CD4-positive, alpha-beta T cell treated with Interleukin-15 for 1 hour (primary cell): ENCODE results near the gene AS3MT.
"Not testable (repeated sequence)": the region's sequence is repeated elsewhere in the genome, so short reads cannot be mapped to it uniquely, and the experiment has no call there.

ENCODE experiments used
- DNase-seq: peaks from one replicate; pipeline ENCODE4 v3.0.0-alpha.2; 2020

The AS3MT gene, protein sequence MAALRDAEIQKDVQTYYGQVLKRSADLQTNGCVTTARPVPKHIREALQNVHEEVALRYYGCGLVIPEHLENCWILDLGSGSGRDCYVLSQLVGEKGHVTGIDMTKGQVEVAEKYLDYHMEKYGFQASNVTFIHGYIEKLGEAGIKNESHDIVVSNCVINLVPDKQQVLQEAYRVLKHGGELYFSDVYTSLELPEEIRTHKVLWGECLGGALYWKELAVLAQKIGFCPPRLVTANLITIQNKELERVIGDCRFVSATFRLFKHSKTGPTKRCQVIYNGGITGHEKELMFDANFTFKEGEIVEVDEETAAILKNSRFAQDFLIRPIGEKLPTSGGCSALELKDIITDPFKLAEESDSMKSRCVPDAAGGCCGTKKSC

DNA sequence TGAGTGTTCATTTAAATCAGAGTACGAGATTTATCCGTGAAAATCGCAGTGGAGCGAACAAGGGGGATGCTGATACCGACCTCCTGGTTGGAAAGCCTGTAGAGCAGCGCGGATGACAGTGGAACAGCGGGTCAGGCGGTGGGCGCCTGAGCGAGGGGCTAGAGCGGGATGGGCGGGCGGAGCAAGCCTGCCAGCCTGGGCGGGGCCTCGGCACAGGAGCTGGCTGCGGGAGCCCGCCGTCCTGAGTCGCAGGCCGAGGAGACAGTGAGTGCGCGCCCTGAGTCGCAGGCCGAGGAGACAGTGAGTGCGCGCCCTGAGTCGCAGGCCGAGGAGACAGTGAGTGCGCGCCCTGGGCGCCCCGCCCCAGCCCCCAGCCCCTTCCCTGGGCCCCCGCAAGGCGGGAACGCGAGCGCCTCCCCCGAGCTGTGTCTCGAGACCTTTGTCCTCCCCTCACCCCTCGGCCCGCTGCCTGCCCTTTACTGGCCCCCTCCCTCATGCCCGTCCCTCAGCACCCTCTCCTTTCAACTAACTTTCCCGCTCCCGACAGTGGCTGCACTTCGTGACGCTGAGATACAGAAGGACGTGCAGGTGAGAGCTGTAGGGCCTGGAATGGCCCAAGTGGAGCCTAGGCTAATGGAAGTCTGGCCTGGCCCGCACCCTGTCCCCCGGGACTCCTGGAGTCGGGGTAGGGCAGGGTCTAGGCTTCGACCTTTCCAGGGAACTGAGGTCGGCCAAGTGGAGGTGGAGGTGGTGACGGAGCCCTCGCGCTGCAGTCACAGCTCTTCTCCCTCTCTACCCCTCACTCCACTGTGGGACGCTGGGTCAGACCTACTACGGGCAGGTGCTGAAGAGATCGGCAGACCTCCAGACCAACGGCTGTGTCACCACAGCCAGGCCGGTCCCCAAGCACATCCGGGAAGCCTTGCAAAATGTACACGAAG lies at the start of gene AS3MT:
Gene AS3MT, plus strand, starts transcription at position 213 of the 941 bp plus-strand sequence. Its CDS starts 123 bp downstream, at position 336.
- DNase-seq, result no peak

DNA sequence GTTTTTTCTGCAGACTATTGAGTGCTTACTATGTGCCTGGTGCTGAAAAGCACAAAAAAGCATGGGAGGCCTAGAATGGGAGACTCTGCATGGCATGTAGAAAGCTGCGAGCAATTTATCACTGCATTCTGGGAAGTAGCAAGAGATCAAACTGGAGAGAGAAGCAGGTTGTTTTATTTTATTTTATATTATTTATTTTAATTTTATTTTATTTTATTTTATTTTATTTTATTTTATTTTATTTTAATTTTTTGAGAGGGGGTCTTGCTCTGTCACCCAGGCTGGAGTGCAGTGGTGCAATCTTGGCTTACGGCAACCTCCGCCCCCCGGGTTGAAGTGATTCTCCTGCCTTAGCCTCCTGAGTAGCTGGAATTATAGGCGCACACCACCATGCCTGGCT lies 49.3 kb upstream of the AS3MT start:
- DNase-seq, result not testable (repeated sequence)

DNA sequence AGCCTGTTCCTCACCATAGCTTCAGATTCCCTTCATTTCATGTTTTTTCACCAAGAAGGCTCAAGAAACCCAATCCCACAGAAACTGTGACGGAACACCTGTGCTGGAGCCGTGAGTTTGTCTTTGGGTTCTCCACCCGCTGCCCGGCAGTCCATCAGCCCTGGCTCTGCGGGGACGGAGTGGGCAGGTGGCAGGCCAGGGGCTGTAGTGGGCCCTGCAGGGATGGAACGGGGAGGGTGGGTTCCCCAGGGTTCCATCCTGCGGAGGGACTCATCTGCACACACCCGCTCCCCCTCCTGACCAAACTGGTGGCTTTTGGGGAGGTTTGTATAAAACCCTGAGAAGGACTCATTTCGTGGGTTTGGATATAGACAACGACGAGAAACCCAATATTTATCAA lies 47.0 kb upstream of the AS3MT start:
- no peak for DNase-seq

DNA sequence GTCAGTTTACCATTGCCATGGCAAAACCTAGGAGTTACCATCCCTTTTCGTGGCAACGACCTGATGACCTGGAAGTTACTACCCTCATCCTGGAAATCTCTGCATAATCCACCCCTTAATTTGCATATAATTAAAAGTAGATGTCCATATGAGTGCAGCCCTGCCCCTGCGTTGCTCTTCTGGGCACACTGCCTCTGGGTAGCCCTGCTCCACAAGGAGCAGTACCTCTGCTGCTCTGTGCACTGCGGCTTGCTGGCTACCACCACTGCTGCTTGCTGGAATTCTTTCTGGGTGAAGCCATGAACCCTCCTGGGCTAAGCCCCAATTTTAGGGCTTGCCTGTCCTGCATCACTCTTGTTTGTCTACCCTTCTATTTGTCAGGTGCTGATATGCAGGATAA lies 44.6 kb upstream of the AS3MT start:
- DNase-seq, result no peak

DNA sequence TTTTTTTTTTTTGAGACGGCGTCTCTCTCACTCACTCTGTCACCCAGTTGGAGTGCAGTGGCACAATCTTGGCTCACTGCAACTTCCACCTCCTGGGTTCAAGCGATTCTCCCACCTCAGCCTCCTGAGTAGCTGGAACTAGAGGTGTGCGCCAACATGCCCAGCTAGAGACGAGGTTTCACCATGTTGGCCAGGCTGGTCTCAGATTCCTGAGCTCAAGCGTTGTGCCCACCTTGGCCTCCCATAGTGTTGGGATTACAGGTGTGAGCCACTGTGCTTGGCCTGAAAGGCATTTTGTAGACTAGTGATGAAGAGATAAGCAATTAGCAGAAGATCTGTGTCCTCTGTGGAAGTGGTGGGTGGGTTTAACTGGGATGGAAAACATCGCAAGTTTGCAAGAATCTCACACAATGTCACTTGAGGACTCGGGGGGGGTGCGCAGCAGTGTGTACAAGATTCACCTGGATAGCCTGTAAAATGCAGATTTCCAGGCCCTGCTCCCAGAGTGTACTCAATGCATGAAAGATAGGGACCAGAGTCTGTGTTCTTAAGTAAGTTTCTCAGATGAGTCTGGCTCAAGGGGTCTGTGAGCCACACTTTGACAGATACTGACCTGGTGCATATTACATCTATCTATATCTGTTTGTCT lies 43.0 kb upstream of the AS3MT start:
- DNase-seq, result no peak

DNA sequence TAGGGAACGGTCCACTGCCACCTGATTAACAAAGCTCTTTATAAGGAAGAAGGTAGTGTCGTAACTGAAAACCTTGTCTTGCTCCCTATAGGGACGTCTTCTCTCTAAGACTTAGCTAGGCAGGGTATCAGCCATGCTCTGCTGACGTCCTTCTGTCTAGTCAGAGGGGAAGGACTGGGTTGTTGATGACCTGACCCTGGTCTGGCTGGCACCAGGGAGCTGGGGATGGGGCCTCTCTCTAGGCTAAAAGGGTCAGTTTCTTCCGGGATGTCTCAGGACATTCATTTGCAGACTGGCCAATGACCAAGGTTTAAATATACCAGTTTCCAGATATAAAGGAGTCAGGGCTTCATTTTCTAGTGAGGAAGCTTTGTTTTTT lies 41.7 kb upstream of the AS3MT start:
- DNase-seq, result no peak

DNA sequence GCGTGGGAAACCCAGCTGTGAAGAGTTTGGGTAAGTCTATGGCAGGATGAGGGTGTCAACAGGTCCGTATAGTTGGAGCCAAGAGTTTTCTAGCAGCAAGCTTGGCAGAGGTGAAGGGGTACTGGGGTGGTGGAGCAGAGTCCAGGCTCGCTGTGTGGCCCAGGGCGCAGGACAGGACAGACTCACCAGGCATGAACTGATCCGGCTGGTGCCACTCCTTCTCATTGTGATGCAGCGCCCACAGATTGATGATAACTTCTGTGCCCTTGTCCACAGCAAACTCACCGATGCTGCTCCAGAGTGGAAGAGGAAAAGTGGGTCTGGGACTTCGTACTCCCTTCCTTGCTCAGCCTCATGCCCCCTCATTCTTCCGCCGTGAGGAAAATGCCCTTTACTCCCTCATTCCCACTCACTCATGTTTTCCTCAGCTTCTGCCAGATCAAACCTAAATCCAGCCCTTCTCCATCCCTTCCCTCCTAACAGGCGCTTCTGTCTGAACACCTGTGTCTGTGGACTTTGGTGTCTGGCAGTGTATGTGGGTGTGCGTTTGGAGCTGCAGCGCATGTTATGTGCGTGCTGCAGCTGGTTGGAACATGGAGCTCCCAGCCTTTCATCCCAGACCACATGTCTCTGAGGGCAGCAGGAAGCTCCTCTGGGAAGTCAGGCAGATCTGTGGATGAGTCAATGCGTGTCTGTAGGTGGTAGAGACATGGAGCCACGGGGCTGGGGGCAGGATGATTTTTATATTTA lies 37.8 kb upstream of the AS3MT start:
- no peak for DNase-seq

DNA sequence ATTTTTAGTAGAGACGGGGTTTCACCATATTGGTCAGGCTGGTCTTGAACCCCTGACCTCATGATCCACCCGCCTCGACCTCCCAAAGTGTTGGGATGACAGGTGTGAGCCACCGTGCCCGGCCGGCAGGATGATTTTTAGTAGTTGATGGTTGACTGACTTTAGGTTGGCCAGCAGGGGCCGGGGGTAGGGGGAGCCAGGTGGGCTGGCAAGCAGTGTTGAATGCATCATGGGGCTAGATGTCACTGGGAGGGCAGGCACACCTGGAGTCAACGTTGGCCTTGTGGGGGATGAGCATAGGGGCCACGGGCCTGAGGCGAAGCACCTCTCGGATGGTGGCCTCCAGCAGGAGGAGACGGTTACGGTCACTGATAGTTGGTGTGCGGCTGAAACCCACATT lies 37.0 kb upstream of the AS3MT start:
- no peak for DNase-seq

DNA sequence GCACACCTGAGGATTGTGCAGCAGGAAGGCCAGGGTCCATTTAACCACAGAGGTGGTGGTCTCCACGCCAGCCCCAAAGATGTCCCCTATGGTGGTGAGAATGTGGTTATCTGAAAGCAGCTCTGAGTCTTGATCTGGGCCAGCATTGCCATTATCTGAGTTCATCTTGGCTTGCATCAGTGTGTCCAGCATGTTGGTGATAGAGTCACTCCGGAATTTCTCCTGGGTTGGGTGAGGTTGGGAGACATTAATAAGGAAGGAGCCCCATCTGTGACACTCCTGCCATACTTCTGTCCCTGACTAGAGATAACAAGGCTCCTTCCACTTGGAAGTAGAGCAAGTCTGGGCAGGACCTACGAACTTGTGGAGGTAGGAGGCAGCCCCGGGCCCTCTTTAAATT lies 36.3 kb upstream of the AS3MT start:
- no peak for DNase-seq

DNA sequence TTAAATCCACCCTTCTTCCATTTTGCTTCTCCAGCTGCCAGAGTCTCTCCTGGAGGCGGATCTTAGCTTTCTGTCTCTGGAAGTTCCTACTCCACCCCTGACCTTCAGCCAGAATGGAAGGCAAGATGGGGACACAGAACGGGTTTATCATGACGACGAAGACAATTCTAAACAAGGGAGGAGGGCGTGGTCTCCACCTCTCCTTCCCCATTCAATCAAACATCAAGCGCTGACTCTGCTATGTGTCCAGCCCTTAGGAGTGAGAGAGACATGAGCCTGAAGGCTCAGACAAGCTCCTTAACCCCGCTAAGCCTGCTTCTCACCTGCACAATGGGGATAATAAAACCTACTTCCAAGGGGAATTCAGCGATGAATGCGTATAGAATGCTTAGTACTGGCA lies 35.1 kb upstream of the AS3MT start:
- no peak for DNase-seq

DNA sequence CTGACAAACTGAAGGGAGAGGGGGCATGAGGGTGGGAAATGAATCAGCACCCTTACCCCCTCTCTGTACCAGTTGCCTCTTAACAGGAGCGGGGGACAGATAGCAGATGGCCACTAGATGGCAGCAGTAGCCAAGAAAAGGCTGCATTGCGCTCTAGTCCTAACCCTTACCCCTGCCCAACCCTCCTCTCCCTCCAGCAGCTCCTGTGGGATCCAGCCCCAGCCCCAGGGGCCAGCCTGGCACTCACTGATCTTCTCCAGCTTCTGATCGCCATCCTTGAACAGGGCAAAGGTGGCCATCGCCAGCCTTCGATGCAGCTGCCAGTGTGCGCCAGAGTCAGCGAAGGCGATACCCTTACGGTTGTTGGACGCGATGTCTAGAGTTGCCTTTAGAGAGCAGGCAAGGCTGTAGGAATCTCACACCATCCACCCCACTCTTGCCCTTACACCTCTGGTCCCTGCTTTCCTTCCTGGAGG lies 34.2 kb upstream of the AS3MT start:
- DNase-seq, result peak; percentile 71

DNA sequence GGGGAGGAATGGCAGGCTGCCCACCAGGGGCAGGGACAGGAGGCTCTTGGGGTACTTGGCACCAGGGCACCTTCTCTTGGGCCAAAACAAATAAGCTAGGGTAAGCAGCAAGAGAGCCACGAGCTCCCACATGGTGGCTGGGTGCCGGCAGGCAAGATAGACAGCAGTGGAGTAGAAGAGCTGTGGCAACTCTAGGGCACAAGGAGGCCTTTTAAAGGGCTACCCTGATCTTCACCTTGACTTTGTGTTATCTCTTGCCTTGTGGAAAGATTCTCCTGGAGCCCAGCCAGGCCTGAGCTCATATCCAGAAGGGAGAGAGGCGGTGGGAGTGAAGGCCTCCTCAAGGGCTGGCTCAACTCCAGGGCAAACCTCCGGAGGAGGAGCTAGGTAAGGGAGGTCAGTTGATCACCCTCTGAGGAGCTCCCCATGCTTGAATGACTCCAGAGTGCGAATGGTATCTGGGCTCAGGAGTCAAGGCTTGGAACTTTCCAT lies 32.0 kb upstream of the AS3MT start, which contains the start of gene CYP17A1:
Gene CYP17A1, minus strand, starts transcription at position 184 of the 492 bp plus-strand sequence. Its CDS starts 52 bp downstream, at position 132.
- DNase-seq, result no peak

DNA sequence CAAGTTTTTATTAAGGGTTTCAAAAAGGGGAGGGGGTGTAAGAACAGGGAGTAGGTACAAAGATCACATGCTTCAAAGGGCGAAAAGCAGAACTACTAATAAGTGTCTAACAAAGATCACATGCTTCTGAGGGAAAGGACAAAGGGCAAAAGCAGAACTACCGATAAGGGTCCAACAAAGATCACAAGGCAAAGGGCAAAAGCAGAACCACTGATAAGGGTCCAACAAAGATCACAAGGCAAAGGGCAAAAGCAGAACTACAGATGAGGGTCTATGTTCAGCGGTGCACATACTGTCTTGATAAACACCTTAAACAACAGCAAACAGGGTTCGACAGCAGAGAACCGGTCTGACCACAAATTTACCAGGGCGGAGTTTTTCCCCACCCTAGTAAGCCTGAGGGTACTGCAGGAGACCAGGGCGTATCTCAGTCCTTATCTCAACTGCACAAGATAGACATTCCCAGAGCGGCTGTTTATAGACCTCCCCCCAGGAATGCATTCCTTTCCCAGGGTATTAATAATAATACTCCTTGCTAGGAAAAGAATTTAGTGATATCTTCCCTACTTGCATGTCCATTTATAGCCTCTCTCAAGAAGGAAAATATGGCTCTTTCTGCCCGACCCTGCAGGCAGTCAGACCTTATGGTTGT lies 30.9 kb upstream of the AS3MT start:
- not testable (repeated sequence) for DNase-seq

DNA sequence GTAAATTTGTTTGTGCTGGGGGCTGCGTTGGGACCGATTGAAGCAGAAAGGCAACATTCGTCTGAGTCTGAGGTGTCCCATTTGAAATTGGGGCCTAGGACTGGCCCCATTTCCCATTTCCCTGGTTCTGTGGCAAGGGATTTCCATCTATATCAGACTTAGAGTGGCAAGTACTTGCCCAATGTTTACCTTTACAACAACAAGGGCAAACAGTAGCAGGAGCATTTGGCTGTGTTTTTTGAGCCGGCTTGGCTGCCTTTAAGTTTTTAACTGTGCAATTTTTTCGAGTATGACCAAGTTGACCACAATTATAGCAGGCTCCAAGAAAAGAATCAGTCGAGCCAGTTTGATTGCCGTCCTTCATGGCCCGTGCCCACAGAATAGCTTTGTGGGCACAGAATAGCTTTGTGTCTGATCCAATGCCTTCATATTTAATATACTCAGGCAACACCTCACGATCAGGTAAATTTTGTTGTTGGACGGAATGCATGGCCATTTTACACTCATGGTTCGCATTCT lies 27.4 kb upstream of the AS3MT start:
- DNase-seq, result no peak

DNA sequence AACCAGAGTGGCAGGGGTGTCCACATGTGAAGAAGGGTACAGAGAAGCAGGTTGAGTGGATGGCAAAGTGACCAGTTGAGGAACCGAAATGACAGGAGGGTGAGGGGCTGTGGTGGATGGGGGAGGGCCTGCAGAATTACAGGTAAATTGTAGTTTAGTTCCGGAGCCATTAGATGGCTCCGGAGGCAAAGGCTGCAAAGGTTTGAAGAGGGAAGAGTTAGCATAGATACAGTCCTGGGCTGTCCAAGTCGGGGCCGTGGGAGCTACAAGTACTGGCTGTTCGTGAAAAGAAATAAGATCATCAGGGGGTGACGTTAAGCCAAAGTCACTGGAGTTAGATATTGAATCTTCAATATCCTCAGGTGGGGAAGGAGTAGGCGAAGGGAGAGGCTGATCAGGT lies 26.1 kb upstream of the AS3MT start:
- DNase-seq, result not testable (repeated sequence)

DNA sequence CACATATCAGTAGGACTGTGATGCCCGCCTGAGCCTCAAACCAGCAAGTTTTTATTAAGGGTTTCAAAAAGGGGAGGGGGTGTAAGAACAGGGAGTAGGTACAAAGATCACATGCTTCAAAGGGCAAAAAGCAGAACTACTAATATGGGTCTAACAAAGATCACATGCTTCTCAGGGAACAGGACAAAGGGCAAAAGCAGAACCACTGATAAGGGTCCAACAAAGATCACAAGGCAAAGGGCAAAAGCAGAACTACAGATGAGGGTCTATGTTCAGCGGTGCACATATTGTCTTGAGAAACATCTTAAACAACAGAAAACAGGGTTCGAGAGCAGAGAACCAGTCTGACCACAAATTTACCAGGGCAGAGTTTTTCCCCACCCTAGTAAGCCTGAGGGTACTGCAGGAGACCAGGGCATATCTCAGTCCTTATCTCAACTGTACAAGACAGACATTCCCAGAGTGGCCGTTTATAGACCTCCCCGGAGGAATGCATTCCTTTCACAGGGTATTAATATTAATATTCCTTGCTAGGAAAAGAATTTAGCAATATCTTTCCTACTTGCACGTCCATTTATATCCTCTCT lies 25.0 kb upstream of the AS3MT start:
- not testable (repeated sequence) for DNase-seq

DNA sequence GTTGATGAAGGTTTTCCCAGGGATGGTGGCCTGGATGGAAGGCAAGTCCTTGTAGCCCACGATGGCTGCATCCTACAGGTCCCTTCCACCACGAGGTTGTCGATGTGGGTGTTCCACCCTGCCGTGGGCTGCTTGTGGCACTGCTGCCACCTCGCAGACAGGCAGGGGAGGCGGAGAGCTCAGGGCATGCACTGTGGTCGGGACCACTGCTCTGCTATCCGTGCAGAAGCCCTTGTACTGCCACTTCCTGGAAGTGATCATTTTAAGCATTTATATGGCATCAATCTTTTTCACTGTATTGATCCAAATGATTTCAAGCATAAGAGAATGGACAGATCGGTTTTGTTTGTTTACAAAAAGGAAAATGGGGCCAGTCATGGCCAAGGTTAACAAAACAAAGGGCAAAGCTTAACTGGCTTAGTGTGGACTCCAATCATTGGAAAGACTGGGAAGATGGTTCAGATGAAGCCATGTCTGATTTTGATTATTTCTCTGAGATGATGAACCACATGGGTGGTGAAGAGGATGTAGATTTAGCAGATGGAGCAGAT lies 23.8 kb upstream of the AS3MT start:
- DNase-seq, result no peak

DNA sequence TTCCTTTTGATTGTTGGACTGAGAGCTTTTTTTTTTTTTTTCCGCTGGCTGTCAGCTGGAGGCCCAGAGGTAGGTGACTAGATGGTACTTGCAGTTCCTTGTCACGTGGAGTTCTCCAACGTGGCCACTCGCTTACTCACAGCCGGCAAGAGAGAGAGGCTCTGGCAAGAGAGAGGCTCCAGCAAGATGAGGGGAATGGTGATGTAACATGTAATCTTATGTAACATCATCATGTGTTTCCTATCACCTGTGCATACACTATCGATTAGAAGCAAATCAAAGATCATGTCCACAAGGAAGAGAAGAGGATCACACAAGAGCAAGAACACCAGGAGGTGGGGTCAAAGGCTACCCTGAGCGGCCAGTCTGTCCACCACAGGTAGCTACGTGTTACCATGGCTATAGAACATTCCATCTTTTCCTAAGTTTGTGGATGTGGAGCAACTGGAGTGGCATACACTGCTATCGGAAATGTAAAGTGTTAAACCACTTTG lies 19.2 kb upstream of the AS3MT start:
- no peak for DNase-seq

DNA sequence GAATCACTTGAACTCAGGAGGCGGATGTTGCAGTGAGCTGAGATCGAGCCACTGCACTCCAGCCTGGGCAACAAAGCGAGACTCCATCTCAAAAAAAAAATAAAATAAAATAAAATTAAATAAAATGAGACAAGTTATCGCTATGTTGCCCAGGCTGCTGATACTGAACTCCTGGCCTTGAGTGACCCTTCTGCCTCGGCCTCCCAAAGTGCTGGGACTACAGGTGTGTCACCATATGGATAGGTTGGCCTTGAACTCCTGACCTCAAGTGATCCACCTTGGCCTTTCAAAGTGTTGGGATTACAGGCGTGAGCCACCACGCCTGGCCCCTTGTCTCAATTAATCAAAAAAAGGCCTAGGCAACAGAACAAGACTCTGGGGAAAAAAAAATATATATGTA lies 16.0 kb upstream of the AS3MT start:
- DNase-seq, result not testable (repeated sequence)

DNA sequence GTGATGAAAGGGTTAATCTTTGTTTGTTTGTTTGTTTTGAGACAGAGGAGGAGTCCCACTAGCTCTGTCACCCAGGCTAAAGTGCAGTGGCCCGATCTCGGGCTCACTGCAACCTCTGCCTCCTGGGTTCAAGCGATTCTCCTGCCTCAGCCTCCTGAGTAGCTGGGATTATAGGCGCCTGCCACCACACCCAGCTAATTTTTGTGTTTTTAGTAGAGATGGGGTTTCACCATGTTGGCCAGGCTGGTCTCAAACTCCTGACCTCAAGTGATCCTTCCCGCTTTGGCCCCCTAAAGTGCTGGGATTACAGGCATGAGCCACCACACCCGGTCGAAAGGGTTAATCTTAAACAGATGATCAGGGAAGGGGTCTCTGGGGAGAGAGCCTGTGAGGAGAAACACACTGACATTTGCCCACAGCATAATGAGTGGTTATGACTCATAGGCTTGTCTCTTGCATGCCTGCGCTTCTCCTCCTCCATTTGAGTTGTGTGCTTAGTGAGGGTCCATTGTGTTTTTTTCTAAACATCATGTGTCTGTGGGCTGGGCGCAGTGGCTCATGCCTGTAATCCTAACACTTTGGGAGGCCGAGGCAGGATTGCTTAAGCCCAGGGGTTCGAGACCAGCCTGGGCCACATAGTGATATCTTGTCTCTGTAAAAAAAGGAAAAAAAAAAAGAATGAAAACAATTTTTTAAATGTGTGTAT lies 13.4 kb upstream of the AS3MT start:
- DNase-seq, result not testable (repeated sequence)
